Thymus (tissue), 14 donors: ENCODE results near the gene HOXA10. TPM values are rescaled to one million over a fixed set of nuclear protein-coding genes. Genes with fewer than 3 reads are reported as not detected.
A peak's percentile ranks its signal among the peaks of the same experiment; 100 is the strongest.

Experiments used
- DNase-seq, 9 donors: peaks; one replicate each; pipeline ENCODE4 v3.0.0-alpha.2; 2013; ENCODE audit warnings: low spot score in 9 of 9, low read depth in 6 of 9, missing footprints in 1 of 9
- H3K27ac ChIP-seq, 2 donors: one replicate each; pipeline ENCODE4 v1.5.1; 2013; ENCODE audit warnings: control low read depth in 1 of 2, low read depth in 1 of 2, low read length in 1 of 2, mild to moderate bottlenecking in 1 of 2, moderate library complexity in 1 of 2
- H3K27me3 ChIP-seq, 2 donors: one replicate each; pipeline ENCODE4 v1.5.1; 2013; ENCODE audit warnings: low read length in 1 of 2; ENCODE audit not compliant: control insufficient read depth in 2 of 2, insufficient read depth in 1 of 2
- H3K36me3 ChIP-seq, 2 donors: one replicate each; pipeline ENCODE4 v1.5.1; 2013; ENCODE audit warnings: low read length in 1 of 2, mild to moderate bottlenecking in 1 of 2, moderate library complexity in 1 of 2; ENCODE audit not compliant: control insufficient read depth in 2 of 2, insufficient read depth in 2 of 2
- H3K4me1 ChIP-seq, 2 donors: one replicate each; pipeline ENCODE4 v1.5.1; 2013; ENCODE audit warnings: low read length in 2 of 2; ENCODE audit not compliant: control insufficient read depth in 2 of 2, insufficient read depth in 2 of 2
- H3K4me3 ChIP-seq, 2 donors: one replicate each; pipeline ENCODE4 v1.5.1; 2013; ENCODE audit warnings: low read length in 2 of 2, control low read depth in 1 of 2, mild to moderate bottlenecking in 1 of 2
- H3K9me3 ChIP-seq, 2 donors: one replicate each; pipeline ENCODE4 v1.5.1; 2013; ENCODE audit warnings: low read length in 1 of 2, mild to moderate bottlenecking in 1 of 2; ENCODE audit not compliant: control insufficient read depth in 2 of 2, insufficient read depth in 1 of 2
- WGBS: extraction: QIAGEN DNeasy Blood & Tissue Kit; methylation state at CpG from one replicate; pipeline ENCODE4 v1.1.7; 2013; 5-methylcytosine and 5-hydroxymethylcytosine counted together
- long read RNA-seq, 10 donors: transcript quantifications; one replicate each; lab custom pipeline, GENCODE V29; 2026
- polyA plus RNA-seq: library from polyadenylated mRNA; stranded (reverse); fragments of 200-250 nt; gene quantifications from one replicate; pipeline ENCODE4 v1.2.3, GENCODE V29; 2013
- total RNA-seq: library from RNA; stranded (reverse); fragments of 120-200 nt; gene quantifications from one replicate; pipeline ENCODE4 v1.2.4, GENCODE V29; 2013
- donor health status: healthy.

HOXA10 gene
- 1.1 TPM for total RNA-seq
- polyA plus RNA-seq, result 3.5 TPM
- long read RNA-seq, donor 1, result 0 reads
- long read RNA-seq, donor 2, result 0 reads
- long read RNA-seq, donor 3, partial matches to known transcripts, result 0 of 1 reads
- long read RNA-seq, donor 3, other reads (novel, unspliced or antisense), result 0 of 1 reads
- long read RNA-seq, donor 4, result 0 reads
- long read RNA-seq, donor 5, transcript HOXA10-202 (2 exons, 1,570 nt), result major isoform, 6 of 8 reads
- long read RNA-seq, donor 5, partial matches to known transcripts, result 0 of 8 reads
- long read RNA-seq, donor 5, other reads (novel, unspliced or antisense), result 0 of 8 reads
- long read RNA-seq, donor 6, result 0 reads
- long read RNA-seq, donor 7, partial matches to known transcripts, result 0 of 2 reads
- long read RNA-seq, donor 7, other reads (novel, unspliced or antisense), result 0 of 2 reads
- long read RNA-seq, donor 8, result 0 reads
- long read RNA-seq, donor 9, result 0 reads
- long read RNA-seq, donor 10, partial matches to known transcripts, result 0 of 1 reads
- long read RNA-seq, donor 10, other reads (novel, unspliced or antisense), result 0 of 1 reads

DNA sequence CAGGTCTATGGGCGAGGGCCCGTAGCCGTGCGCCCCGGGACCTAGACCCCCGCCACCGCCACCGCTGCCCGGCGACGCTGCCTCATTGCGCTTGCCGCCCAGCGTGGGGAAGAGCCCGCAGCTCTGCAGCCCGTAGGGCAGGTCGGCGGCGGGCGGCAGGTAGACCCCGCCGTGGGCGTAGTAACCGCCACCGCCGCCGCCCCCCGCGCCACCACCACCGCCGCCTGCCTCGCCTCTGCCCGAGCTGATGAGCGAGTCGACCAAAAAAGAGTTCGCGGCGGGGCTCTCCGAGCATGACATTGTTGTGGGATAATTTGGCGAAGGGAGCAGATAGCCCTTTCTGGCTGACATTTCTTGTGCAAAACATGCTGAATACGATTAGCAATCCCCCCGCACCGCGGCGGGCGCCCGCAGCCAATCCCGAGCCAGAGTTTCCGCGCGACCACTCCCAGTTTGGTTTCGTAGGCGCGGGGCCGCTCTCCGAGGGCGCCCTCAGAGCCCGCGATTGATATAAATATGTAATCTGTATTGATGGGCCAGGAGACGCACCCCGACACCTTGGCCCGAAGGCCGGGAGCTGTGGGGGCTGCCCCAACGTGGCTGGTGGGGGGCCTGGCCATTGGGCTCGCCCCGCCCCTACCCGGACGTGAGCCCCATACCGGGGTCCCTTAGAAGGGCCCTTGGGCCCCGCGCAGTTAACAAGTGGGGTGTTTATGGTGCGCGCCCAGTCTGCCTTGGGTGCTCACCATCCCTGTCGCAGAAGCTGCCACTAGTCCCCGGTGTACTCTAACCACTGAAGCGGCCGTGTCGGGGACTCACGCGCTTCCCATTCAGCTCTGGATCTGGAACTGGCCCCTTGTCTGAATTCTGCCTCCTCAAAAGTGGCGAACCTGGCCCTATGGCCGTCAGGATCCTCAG lies at the start of gene HOXA10:
Gene HOXA10 (minus strand): TSS at position 365 of the 918 bp plus-strand sequence. CDS start 14 bp downstream, at position 351.
- peaks cover 29 to 37% of the 10 kb centered on the region in 2 donors for H3K4me1 ChIP-seq
- H3K36me3 ChIP-seq, result no peaks in the 10 kb centered on the region
- no peak within 1 kb of the TSS for H3K27ac ChIP-seq
- 7% methylated on average over 82 of the region's 82 CpGs for WGBS
- peaks cover 0 to 10% of the 10 kb centered on the region in 2 donors for H3K9me3 ChIP-seq
- peaks cover 55 to 100% of the 10 kb centered on the region in 2 donors for H3K27me3 ChIP-seq
- H3K4me3 ChIP-seq, result peak within 1 kb of the TSS; percentile 24 to 73
- DNase-seq, result no peak

DNA sequence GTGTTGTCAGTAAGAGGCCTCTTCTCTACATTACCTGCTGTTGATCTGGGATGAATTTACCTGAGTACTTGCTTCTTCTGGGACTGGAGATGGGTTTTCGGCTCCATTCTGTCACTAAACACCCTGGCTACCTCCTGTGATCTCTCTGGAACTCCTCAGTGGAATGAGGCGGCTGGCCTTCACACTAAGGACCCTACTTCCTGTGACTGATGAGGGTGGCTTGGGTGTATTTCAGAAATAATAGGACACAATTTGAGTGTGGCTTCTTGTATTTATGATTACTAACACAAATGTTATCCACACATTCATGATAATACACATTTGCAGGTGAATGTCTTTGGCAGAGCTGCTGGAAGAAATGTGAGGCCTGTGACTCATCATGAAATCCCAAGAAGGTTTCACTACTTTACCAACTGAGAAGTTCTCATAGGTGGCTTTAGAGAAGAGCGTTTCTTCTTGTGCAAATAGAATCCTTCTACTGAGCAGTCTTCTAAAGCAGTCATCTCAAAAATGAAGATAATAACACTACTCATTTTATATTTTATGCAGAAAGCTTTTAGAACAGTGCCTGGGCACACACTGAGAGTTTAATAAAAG lies 47.2 kb upstream of the HOXA10 start:
- Histone ChIP-seq H3K4me3 (no peak overlapping the region), H3K9me3 (no peaks in the 10 kb centered on the region), H3K36me3 (no peaks in the 10 kb centered on the region), H3K27ac (no peak overlapping the region), H3K4me1 (no peaks in the 10 kb centered on the region), H3K27me3 (peaks cover 71 to 98% of the 10 kb centered on the region in 2 donors)
- no peak for DNase-seq
- 95% methylated on average over 3 of the region's 3 CpGs for WGBS

DNA sequence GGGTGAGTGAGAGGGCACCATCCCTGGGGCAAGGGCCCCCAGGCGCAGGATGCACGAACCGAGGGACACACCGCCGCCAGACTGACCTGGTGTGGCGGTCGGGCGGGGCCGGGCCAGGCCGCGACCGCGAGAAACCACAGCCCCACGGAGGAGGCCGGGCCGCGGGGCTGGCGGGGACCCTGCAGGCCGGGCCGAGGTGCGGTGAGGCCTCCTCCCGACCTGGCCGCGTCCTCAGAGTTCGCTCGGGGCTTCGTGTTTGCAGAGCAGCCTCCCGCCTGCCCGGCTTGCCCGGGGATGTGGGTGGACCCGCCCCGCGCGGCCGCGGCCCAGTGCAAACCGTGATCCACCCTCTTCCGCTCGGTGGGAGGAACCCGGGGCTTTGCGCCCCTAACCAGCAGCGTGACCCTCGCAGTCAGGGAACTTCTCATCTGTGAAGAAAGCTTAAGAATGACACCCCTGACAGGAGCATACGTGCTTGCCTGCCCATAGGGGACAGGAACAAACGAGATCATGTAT lies 46.4 kb upstream of the HOXA10 start:
- H3K27ac ChIP-seq, result no peak overlapping the region
- no peak overlapping the region for H3K4me3 ChIP-seq
- no peak for DNase-seq
- H3K4me1 ChIP-seq, result no peaks in the 10 kb centered on the region
- 5% methylated on average over 45 of the region's 45 CpGs for WGBS
- H3K9me3 ChIP-seq, result no peaks in the 10 kb centered on the region
- peaks cover 68 to 98% of the 10 kb centered on the region in 2 donors for H3K27me3 ChIP-seq
- H3K36me3 ChIP-seq, result no peaks in the 10 kb centered on the region

DNA sequence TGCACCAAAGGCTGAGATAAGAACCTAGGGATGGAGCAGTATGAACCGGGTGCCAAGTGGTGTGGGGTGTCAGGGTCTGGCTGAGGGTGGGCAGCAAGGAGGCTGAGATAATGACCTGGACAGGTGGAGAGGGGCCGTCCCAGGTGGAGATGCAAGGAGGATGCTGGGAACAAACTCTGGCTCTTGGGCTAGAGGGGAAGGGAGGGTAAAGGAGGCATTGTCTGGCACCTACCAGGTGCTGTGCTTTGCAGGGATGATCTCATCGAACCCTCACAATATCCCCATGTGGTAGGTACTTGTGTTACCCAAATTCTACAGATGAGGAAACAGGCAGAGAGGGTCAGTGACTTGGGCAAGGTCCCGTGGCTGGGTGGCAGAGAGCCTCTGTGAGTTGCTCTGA lies 45.7 kb upstream of the HOXA10 start:
- Histone ChIP-seq H3K27ac (no peak overlapping the region), H3K4me3 (no peak overlapping the region), H3K9me3 (no peaks in the 10 kb centered on the region), H3K4me1 (no peaks in the 10 kb centered on the region), H3K27me3 (peaks cover 68 to 98% of the 10 kb centered on the region in 2 donors), H3K36me3 (no peaks in the 10 kb centered on the region)
- WGBS, result 64% methylated on average over 4 of the region's 4 CpGs
- DNase-seq, result no peak

- H3K36me3 ChIP-seq, result no peaks in the 10 kb centered on the region
- no peak overlapping the region for H3K4me3 ChIP-seq
- no peak for DNase-seq
- H3K4me1 ChIP-seq, result no peaks in the 10 kb centered on the region
- H3K9me3 ChIP-seq, result no peaks in the 10 kb centered on the region
- no peak overlapping the region for H3K27ac ChIP-seq
- H3K27me3 ChIP-seq, result peaks cover 78 to 98% of the 10 kb centered on the region in 2 donors
Measured at GRCh38 chr7:27217951-27218350, 43.8 kb upstream of the HOXA10 start.

- 86% methylated on average over 2 of the region's 2 CpGs for WGBS
- Histone ChIP-seq H3K27ac (no peak overlapping the region), H3K9me3 (peaks cover 0 to 5% of the 10 kb centered on the region in 2 donors), H3K36me3 (no peaks in the 10 kb centered on the region), H3K4me3 (no peak overlapping the region), H3K27me3 (peaks cover 80 to 98% of the 10 kb centered on the region in 2 donors), H3K4me1 (peaks cover 3% of the 10 kb centered on the region in 2 donors)
- no peak for DNase-seq
Measured at GRCh38 chr7:27215356-27215755, 41.2 kb upstream of the HOXA10 start.

GRCh38 chr7:27214239-27214950 lies 40.3 kb upstream of the HOXA10 start:
- Histone ChIP-seq H3K4me3 (no peak overlapping the region), H3K27ac (no peak overlapping the region), H3K27me3 (peaks cover 80 to 98% of the 10 kb centered on the region in 2 donors), H3K4me1 (peaks cover 3 to 5% of the 10 kb centered on the region in 2 donors), H3K36me3 (no peaks in the 10 kb centered on the region), H3K9me3 (peaks cover 0 to 7% of the 10 kb centered on the region in 2 donors)
- WGBS, result 83% methylated on average over 8 of the region's 8 CpGs
- no peak for DNase-seq
